NCI-H1694 treated with DMSO at 0.1 percent for 48 hours (cell line): ENCODE measurements around the gene IPO9.
"Not testable (repeated sequence)": the region's sequence is repeated elsewhere in the genome, so short reads cannot be mapped to it uniquely, and the experiment has no call there.

Experiments used
- DNase-seq: peaks from one replicate; lab custom pipeline; 2025; lab: John Stamatoyannopoulos, UW

IPO9 gene

DNA sequence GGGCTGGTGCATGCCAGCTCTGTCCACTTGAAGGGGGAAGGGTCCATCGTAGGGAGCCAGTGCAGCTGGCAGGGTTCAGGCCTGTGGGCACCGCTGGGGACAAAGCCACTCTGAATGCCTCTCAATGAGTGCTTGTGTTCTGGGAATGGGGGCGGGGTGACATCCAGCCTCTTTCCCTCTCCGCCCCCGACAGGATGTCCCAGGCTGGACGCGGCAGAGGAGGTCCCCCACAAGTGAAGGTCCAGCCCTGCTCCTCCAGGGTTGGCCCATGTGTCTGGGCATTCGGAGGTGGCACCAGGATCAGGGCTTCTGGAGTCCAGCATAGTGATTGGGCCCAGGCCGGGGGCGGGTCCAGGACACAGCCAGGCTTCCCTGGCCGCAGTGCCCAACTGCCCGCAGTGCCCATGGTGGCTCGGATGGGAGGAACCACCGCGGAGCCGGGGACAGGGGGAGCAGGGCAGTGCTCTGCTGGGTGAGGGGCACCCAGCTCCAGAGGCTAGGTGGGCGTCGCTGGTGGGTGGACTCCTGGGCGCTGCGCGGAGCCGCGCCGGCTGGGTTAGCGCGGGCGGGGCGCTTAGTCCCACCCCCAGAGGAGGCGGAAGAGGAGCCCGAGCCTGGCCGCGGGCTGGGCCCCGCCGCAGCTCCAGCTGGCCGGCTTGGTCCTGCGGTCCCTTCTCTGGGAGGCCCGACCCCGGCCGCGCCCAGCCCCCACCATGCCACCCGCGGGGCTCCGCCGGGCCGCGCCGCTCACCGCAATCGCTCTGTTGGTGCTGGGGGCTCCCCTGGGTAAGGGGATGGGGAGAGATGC is 59.5 kb downstream of the IPO9 start, which contains the start of gene SHISA4:
Gene SHISA4 (plus strand): TSS at position 617 of the 808 bp plus-strand sequence. CDS start 97 bp downstream, at position 714.
- DNase-seq = no peak

GRCh38 chr1:201889090-201889968 is 60.4 kb downstream of the IPO9 start:
- no peak for DNase-seq

- DNase-seq = no peak
These were observed 61.3 kb downstream of the IPO9 start for GRCh38 chr1:201890223-201890622.

DNA sequence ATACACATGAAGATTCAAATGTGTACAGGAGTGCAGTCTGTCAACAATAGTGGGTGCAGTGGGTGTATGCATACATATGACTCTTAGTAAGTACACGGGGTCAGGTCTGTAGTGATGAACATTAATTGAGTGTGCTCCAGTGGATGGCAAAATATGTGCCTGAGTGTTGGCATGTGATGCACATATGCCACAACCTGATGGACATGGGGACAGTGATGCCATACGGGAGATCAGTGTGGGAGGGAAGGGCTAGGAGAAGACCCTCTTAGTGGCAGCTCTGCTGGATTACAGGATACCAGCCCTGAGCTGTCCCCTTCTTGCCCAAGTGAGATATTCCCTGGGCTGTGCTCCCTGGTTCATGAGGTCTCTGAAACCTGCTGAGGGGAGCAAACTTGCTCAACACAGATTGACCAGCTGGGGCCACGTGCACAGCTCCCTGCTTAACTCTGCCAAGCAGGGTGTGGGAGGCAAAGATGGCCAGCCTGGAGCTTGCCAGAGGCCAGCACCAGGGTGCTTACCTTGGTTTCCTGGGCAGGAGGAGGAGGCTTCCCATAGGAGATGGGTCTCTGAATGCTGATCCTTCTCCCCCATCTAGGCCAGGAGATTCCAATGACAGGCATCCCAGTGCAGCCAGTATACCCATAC is 62.0 kb downstream of the IPO9 start:
- DNase-seq = no peak

DNA sequence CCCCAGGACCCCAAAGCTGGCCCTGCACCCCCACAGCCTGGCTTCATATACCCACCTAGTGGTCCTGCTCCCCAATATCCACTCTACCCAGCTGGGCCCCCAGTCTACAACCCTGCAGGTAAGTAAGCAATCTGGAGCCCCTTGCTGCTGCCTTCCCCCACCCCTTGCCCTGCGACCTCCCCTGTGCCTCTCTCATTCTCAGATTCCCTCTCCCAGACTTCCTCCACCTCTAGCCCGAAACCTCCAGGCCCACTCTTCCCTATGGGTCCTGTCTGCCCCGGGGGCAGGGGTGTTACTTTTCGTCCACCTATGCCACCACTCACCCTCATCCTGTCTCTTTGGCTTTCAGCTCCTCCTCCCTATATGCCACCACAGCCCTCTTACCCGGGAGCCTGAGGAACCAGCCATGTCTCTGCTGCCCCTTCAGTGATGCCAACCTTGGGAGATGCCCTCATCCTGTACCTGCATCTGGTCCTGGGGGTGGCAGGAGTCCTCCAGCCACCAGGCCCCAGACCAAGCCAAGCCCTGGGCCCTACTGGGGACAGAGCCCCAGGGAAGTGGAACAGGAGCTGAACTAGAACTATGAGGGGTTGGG is 62.6 kb downstream of the IPO9 start:
- no peak for DNase-seq

DNA sequence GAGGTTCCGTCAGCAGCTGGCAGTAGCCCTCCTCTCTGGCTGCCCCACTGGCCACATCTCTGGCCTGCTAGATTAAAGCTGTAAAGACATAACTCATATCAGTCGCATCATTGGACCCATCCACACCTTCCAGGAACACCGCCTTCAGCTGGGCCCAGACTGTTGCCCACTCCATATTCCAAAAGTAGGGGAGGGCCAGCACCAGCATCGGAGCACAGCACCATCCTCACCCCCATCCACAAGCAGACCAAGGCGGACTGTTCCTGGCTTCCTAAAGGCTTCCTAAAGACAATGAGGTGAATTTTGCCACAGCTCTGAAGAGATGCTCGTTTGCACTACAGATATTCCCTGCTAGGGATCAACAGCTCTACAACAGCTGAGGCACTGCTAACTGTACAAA is 63.3 kb downstream of the IPO9 start:
- DNase-seq = no peak

- no peak for DNase-seq
These were observed 64.5 kb downstream of the IPO9 start for GRCh38 chr1:201893431-201893830.

- DNase-seq = no peak
These were observed 65.6 kb downstream of the IPO9 start for GRCh38 chr1:201894343-201895119.

GRCh38 chr1:201895120-201895665 is 66.2 kb downstream of the IPO9 start:
- DNase-seq = no peak

GRCh38 chr1:201895913-201896807 is 67.2 kb downstream of the IPO9 start:
- DNase-seq = peak; percentile 83

- no peak for DNase-seq
These were observed 68.0 kb downstream of the IPO9 start for GRCh38 chr1:201896951-201897391.

DNA sequence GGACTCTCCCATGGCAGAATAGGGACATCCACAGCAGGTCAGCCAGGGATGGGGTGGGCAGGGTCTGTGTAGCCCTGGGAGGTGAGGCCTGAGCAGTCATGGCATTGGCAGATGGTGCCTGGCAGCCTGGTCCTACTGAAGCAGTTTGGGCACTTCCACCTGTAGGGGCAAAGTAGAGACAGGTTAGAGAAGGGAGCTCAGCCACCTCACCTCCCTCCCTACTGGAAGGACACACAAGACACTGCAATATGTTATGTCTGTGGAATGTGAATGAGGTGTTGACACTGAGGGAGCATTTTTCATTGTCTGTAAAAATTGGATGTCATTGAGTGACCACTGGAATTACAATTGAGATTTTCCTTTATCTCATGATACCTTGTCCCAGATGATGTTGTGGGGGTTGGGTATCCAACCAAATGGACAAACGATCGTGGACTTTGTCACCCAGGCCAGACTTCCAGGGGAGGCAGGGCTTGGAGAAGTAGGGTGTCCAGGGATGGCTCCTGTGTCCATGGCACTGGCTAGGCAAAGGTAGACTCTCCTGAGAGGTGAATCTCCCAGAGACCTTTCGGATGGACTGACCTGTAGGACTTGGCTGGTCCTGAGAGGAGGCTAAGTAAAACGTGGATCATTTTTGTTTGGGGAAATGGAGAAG is 69.4 kb downstream of the IPO9 start:
- DNase-seq = no peak

- DNase-seq = no peak
These were observed 70.0 kb downstream of the IPO9 start for GRCh38 chr1:201898992-201899391.

GRCh38 chr1:201899683-201900429 is 70.9 kb downstream of the IPO9 start:
- no peak for DNase-seq

- no peak for DNase-seq
These were observed 71.5 kb downstream of the IPO9 start for GRCh38 chr1:201900476-201900875.

DNA sequence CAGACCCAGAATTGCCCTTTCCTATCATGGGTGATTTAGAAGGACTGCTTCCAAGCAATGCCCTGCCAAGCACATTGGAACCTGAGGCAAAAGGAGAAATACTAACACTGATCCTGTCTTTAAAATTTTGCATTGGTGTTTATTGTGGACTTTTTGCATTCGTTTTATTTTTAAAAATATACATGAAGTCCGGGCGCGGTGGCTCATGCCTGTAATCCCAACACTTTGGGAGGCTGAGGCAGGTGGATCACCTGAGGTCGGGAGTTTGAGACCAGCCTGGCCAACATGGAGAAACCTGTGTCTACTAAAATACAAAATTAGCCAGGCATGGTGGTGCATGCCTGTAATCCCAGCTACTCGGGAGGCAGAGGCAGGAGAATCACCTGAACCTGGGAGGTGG is 72.1 kb downstream of the IPO9 start:
- DNase-seq = not testable (repeated sequence)

DNA sequence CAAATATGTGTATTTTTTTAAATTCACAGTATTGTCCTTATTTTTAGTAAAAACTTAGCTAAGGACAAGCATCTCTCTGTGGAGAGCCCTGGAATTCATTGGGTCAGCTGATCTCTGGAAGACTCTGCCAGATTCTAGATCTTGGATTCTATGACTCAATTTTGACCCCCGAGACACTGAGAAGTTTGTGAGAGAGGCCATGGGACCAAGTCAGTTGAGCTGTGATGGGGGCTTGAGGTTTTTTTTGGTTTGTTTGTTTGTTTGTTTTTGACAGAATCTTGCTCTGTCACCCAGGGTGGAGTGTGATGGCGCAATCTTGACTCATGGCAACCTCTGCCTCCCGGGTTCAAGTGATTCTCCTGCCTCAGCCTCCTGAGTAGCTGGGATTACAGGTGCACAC is 73.2 kb downstream of the IPO9 start:
- no peak for DNase-seq

GRCh38 chr1:201903135-201903534 is 74.2 kb downstream of the IPO9 start:
- no peak for DNase-seq

- DNase-seq = no peak
These were observed 75.6 kb downstream of the IPO9 start for GRCh38 chr1:201904579-201904978.
